GM23338 (cell line): Measurements from ENCODE around the gene USP50. TPM values are rescaled to one million over a fixed set of nuclear protein-coding genes. Genes with fewer than 3 reads are reported as not detected.

Source experiments
- ATAC-seq: fragments of 200-7000 bp; cut with Tn5 transposase; 3 replicates; pipeline ENCODE4 v1.9.1; 2020
- DNase-seq: peaks from one replicate; pipeline ENCODE4 v3.0.0-alpha.2; 2015; ENCODE audit warnings: low spot score
- H2AFZ ChIP-seq: fragments of 200-600 bp; sonication (generic); 2 replicates; pipeline ENCODE4 v1.8.0; 2016; ENCODE audit warnings: antibody characterized with exemption, mild to moderate bottlenecking, moderate library complexity
- H3F3A ChIP-seq: fragments of 200-600 bp; sonication (generic); replicated peaks from 2 replicates; pipeline ENCODE4 v1.8.0; 2017; ENCODE audit warnings: antibody characterized with exemption, mixed run types, low read depth
- H3K27ac ChIP-seq: fragments of 200-600 bp; sonication (generic); 2 replicates; pipeline ENCODE4 v1.6.1; 2016; ENCODE audit warnings: low read depth
- H3K27me3 ChIP-seq: fragments of 200-600 bp; sonication (generic); 2 replicates; pipeline ENCODE4 v1.8.0; 2016; ENCODE audit warnings: mild to moderate bottlenecking, mixed run types, moderate library complexity; ENCODE audit not compliant: insufficient read depth
- H3K36me3 ChIP-seq: fragments of 200-600 bp; sonication (generic); 2 replicates; pipeline ENCODE4 v1.8.0; 2016; ENCODE audit warnings: mild to moderate bottlenecking; ENCODE audit not compliant: insufficient read depth
- H3K4me1 ChIP-seq: fragments of 200-600 bp; sonication (generic); 2 replicates; pipeline ENCODE4 v1.8.0; 2016; ENCODE audit warnings: mild to moderate bottlenecking, moderate library complexity; ENCODE audit not compliant: insufficient read depth
- H3K4me2 ChIP-seq: fragments of 200-600 bp; sonication (generic); 2 replicates; pipeline ENCODE4 v1.7.1; 2017; ENCODE audit warnings: mixed run types
- H3K4me3 ChIP-seq: fragments of 200-600 bp; sonication (generic); 2 replicates; pipeline ENCODE4 v1.6.1; 2016; ENCODE audit warnings: mixed run types
- H3K79me2 ChIP-seq: fragments of 200-600 bp; sonication (generic); replicated peaks from 2 replicates; pipeline ENCODE4 v1.8.0; 2017; ENCODE audit warnings: mild to moderate bottlenecking; ENCODE audit not compliant: insufficient read depth
- H3K9me2 ChIP-seq: fragments of 200-600 bp; sonication (generic); 2 replicates; pipeline ENCODE4 v1.8.0; 2017; ENCODE audit not compliant: insufficient read depth
- H4K20me1 ChIP-seq: fragments of 200-600 bp; sonication (generic); replicated peaks from 2 replicates; pipeline ENCODE4 v1.8.0; 2017; ENCODE audit warnings: mild to moderate bottlenecking; ENCODE audit not compliant: insufficient read depth
- H3K27ac Mint-ChIP-seq: 2 replicates; pipeline ENCODE4 v1.8.0; 2020; ENCODE audit warnings: inconsistent platforms, mild to moderate bottlenecking, moderate library complexity, mixed read lengths
- H3K27me3 Mint-ChIP-seq: 3 replicates; pipeline ENCODE4 v1.8.0; 2022; ENCODE audit warnings: low read depth, mild to moderate bottlenecking, moderate library complexity, mixed read lengths, inconsistent platforms; ENCODE audit not compliant: insufficient read depth, poor library complexity
- H3K36me3 Mint-ChIP-seq: 3 replicates; pipeline ENCODE4 v1.8.0; 2021; ENCODE audit warnings: low read depth, mild to moderate bottlenecking, inconsistent platforms, moderate library complexity, mixed read lengths
- H3K4me1 Mint-ChIP-seq: 3 replicates; pipeline ENCODE4 v1.8.0; 2020; ENCODE audit warnings: mild to moderate bottlenecking, inconsistent platforms, mixed read lengths
- H3K4me3 Mint-ChIP-seq: 3 replicates; pipeline ENCODE4 v1.8.0; 2021; ENCODE audit warnings: moderate library complexity, mild to moderate bottlenecking, inconsistent platforms, mixed read lengths
- H3K9me3 Mint-ChIP-seq: 3 replicates; pipeline ENCODE4 v1.8.0; 2020; ENCODE audit warnings: moderate library complexity, mild to moderate bottlenecking, inconsistent platforms, mixed read lengths
- CREB1 ChIP-seq: fragments of 250-450 bp; sonication (Bioruptor Pico); IDR thresholded peaks from 2 replicates; pipeline ENCODE4 v1.5.0; 2020; ENCODE audit warnings: low read depth, mild to moderate bottlenecking, moderate library complexity
- CTCF ChIP-seq, 2 experiments: fragments of 200-600 bp in 1 of 2; sonication (generic) in 1 of 2; conservative IDR thresholded peaks; 2 replicates each; pipeline versions ENCODE4 v1.5.1 to v1.6.1; 2016 to 2017; ENCODE audit warnings: antibody characterized with exemption in 2 of 2, low read depth in 2 of 2, mild to moderate bottlenecking in 2 of 2, moderate library complexity in 1 of 2
- EZH2 ChIP-seq: fragments of 200-600 bp; sonication (generic); IDR thresholded peaks from one replicate; pipeline ENCODE4 v1.8.0; 2017; ENCODE audit warnings: antibody characterized with exemption, mild to moderate bottlenecking, low read depth; ENCODE audit not compliant: unreplicated experiment
- JUNB ChIP-seq: IDR thresholded peaks from one replicate; pipeline ENCODE4 v1.6.1; 2016; ENCODE audit warnings: antibody characterized with exemption; ENCODE audit not compliant: unreplicated experiment
- NANOG ChIP-seq: IDR thresholded peaks from 2 replicates; pipeline ENCODE4 v1.6.1; 2016; ENCODE audit warnings: antibody characterized with exemption, borderline replicate concordance
- POLR2AphosphoS5 ChIP-seq: IDR thresholded peaks from 2 replicates; pipeline ENCODE4 v1.6.1; 2016; ENCODE audit warnings: antibody characterized with exemption, low read depth
- STAT1 ChIP-seq: IDR thresholded peaks from one replicate; pipeline ENCODE4 v1.6.1; 2016; ENCODE audit warnings: antibody characterized with exemption; ENCODE audit not compliant: unreplicated experiment
- ZNF114 ChIP-seq: fragments of 250-450 bp; sonication (Bioruptor Pico); IDR thresholded peaks from 2 replicates; pipeline ENCODE4 v1.5.0; 2020; ENCODE audit warnings: mild to moderate bottlenecking, moderate library complexity
- ZNF331 ChIP-seq: fragments of 250-450 bp; sonication (Bioruptor Pico); IDR thresholded peaks from 2 replicates; pipeline ENCODE4 v1.5.0; 2020; ENCODE audit warnings: low read depth, mild to moderate bottlenecking, moderate library complexity
- ZNF462 ChIP-seq: fragments of 250-450 bp; sonication (Bioruptor Pico); IDR thresholded peaks from 2 replicates; pipeline ENCODE4 v1.5.0; 2020; ENCODE audit warnings: mild to moderate bottlenecking, moderate library complexity
- long read RNA-seq: library from polyadenylated mRNA; unstranded; transcript quantifications from one replicate; pipeline ENCODE4 v2.0.0, GENCODE V29; 2020; ENCODE audit not compliant: unreplicated experiment
- polyA plus RNA-seq: library from polyadenylated mRNA; unstranded; fragments of >200 nt; fragmentation: Nextera tagmentation; extraction: Ambion mirVana; gene quantifications from 2 replicates; pipeline ENCODE4 v1.2.1, GENCODE V29; 2016
- total RNA-seq: library from RNA; depleted of rRNA; stranded (reverse); fragments of >200 nt; shearing (Covaris generic); gene quantifications from 2 replicates; pipeline ENCODE4 v1.2.3, GENCODE V29; 2014; rRNA removed
- TF ChIP-seq, protein P1 (sequence below): IDR thresholded peaks from 2 replicates; pipeline ENCODE4 v1.6.1; 2016; ENCODE audit warnings: antibody characterized with exemption
- TF ChIP-seq, protein P2 (sequence below): IDR thresholded peaks from one replicate; pipeline ENCODE4 v1.6.1; 2018; ENCODE audit warnings: antibody characterized with exemption; ENCODE audit not compliant: unreplicated experiment

Gene USP50
- total RNA-seq (not detected in 2 replicates), polyA plus RNA-seq (6.3 and 6.4 TPM in 2 replicates)
- long read RNA-seq = 0 reads

DNA sequence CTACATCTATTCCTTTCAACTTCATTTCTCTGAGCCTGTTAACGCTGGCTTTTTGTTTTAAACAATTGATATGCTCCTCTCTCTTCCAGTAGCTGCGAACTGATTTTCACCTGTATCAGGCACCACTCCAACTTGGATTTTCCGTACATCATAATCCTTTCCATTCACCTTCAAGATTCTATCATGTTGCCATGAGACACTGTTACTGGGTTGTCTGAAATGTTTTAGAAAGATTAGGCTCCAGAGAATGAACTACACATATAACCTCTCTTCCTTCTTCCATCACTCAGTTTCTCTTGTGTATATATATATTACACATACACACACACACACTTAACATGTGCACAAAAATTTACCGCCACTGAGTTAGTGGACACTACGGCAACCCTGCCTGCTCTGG lies at the start of gene USP50:
TSS of gene USP50 (minus strand) at position 101 of the 400 bp plus-strand sequence. CDS start 141 bp downstream, outside the sequence.
- ATAC-seq (no peak), DNase-seq (no peak)
- Histone ChIP-seq H3K27ac (no peak within 1 kb of the TSS), H2AFZ (no peak within 1 kb of the TSS), H3F3A (no peaks in the 10 kb centered on the region), H3K36me3 (no peaks in the 10 kb centered on the region), H3K4me2 (no peak within 1 kb of the TSS), H3K4me1 (no peaks in the 10 kb centered on the region), H4K20me1 (no peaks in the 10 kb centered on the region), H3K4me3 (no peak within 1 kb of the TSS), H3K27me3 (no peaks in the 10 kb centered on the region), H3K79me2 (no peaks in the 10 kb centered on the region), H3K9me2 (no peaks in the 10 kb centered on the region; the same call in 1 of the 2 replicates)
- Mint-ChIP-seq H3K27me3 (no peaks in the 10 kb centered on the region), H3K9me3 (no peaks in the 10 kb centered on the region), H3K27ac (no peak within 1 kb of the TSS), H3K4me3 (no peak within 1 kb of the TSS), H3K4me1 (peaks cover 5% of the 10 kb centered on the region; the same call in 2 of the 3 replicates), H3K36me3 (no peaks in the 10 kb centered on the region)
- TF ChIP-seq EZH2 = no peak
- no peak for TF ChIP-seq STAT1
- TF ChIP-seq JUNB = no peak
- no peak for TF ChIP-seq NANOG
- TF ChIP-seq, protein P1, sequence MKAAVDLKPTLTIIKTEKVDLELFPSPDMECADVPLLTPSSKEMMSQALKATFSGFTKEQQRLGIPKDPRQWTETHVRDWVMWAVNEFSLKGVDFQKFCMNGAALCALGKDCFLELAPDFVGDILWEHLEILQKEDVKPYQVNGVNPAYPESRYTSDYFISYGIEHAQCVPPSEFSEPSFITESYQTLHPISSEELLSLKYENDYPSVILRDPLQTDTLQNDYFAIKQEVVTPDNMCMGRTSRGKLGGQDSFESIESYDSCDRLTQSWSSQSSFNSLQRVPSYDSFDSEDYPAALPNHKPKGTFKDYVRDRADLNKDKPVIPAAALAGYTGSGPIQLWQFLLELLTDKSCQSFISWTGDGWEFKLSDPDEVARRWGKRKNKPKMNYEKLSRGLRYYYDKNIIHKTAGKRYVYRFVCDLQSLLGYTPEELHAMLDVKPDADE = no peak
- no peak for TF ChIP-seq CREB1
- no peak for TF ChIP-seq POLR2AphosphoS5
- no peak for TF ChIP-seq ZNF114 (CRISPR knock-in tag)
- TF ChIP-seq ZNF331 (CRISPR knock-in tag) = no peak
- no peak for TF ChIP-seq CTCF (conservative IDR thresholded peaks at IDR 0.05; ENCODE audit: low read depth in 2 of 2)
- TF ChIP-seq ZNF462 (CRISPR knock-in tag) = no peak
- TF ChIP-seq, protein P2, sequence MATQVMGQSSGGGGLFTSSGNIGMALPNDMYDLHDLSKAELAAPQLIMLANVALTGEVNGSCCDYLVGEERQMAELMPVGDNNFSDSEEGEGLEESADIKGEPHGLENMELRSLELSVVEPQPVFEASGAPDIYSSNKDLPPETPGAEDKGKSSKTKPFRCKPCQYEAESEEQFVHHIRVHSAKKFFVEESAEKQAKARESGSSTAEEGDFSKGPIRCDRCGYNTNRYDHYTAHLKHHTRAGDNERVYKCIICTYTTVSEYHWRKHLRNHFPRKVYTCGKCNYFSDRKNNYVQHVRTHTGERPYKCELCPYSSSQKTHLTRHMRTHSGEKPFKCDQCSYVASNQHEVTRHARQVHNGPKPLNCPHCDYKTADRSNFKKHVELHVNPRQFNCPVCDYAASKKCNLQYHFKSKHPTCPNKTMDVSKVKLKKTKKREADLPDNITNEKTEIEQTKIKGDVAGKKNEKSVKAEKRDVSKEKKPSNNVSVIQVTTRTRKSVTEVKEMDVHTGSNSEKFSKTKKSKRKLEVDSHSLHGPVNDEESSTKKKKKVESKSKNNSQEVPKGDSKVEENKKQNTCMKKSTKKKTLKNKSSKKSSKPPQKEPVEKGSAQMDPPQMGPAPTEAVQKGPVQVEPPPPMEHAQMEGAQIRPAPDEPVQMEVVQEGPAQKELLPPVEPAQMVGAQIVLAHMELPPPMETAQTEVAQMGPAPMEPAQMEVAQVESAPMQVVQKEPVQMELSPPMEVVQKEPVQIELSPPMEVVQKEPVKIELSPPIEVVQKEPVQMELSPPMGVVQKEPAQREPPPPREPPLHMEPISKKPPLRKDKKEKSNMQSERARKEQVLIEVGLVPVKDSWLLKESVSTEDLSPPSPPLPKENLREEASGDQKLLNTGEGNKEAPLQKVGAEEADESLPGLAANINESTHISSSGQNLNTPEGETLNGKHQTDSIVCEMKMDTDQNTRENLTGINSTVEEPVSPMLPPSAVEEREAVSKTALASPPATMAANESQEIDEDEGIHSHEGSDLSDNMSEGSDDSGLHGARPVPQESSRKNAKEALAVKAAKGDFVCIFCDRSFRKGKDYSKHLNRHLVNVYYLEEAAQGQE = no peak
